Esophagus muscularis mucosa (tissue), 4 donors: Measurements from ENCODE around the gene UBTD1.

Experiments
- EP300 ChIP-seq: sonication (generic); formaldehyde crosslinking; IDR thresholded peaks from one replicate; pipeline ENCODE4 v1.6.1; 2017; ENCODE audit warnings: antibody characterized with exemption
- POLR2A ChIP-seq: fragments of 450-650 bp; IDR thresholded peaks from one replicate; pipeline ENCODE4 v1.6.1; 2017; ENCODE audit warnings: antibody characterized with exemption, moderate library complexity, mild to moderate bottlenecking, low read depth
- POLR2AphosphoS5 ChIP-seq, 2 donors: sonication (generic); formaldehyde crosslinking; IDR thresholded peaks; one replicate each; pipeline ENCODE4 v1.6.1; 2017; ENCODE audit warnings: antibody characterized with exemption in 2 of 2
- TF ChIP-seq, protein P1 (sequence below), 3 experiments: fragments of 200-600 bp in 2 of 3; fragments of 450-650 bp in 1 of 3; sonication (generic) in 2 of 3; IDR thresholded peaks; one replicate each; pipeline ENCODE4 v1.5.1; 2017 to 2019; ENCODE audit warnings: antibody characterized with exemption in 3 of 3, mild to moderate bottlenecking in 2 of 3, moderate library complexity in 1 of 3

DNA sequence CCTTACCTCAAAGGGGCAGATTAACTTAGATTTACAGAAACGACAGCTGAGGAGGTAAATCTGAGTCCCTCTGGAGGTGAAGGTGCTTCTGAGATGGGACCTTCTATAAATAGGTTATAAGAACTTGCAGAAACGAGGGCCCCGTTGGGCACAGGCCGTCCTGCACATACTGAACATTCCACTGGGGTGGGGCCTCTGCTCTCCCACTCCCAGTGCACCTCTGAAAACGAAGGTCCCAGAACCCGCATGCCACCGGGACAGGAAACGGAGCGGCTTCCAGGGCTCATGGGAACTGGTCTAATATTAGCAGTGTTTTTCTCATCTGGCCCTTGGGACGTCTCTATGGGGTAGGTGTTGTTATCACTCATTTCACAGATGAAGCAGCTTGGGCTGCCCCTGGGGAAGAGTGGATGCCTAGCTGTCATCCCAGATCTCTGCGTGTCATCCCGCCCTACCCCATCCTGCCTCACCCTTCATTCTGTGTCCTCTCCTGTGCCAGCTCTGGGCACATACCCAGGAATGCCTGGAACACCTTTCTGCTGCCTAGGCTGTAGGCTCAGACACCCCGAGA lies 110.4 kb downstream of the UBTD1 start:
- TF ChIP-seq, protein P1, sequence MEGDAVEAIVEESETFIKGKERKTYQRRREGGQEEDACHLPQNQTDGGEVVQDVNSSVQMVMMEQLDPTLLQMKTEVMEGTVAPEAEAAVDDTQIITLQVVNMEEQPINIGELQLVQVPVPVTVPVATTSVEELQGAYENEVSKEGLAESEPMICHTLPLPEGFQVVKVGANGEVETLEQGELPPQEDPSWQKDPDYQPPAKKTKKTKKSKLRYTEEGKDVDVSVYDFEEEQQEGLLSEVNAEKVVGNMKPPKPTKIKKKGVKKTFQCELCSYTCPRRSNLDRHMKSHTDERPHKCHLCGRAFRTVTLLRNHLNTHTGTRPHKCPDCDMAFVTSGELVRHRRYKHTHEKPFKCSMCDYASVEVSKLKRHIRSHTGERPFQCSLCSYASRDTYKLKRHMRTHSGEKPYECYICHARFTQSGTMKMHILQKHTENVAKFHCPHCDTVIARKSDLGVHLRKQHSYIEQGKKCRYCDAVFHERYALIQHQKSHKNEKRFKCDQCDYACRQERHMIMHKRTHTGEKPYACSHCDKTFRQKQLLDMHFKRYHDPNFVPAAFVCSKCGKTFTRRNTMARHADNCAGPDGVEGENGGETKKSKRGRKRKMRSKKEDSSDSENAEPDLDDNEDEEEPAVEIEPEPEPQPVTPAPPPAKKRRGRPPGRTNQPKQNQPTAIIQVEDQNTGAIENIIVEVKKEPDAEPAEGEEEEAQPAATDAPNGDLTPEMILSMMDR (IDR thresholded peaks at IDR 0.05): no peak
- TF ChIP-seq EP300: no peak
- no peak for TF ChIP-seq POLR2A
- TF ChIP-seq POLR2AphosphoS5 (IDR thresholded peaks at IDR 0.05): peak in 1 of 2 donors; percentile 6
